GM12891 (cell line): ENCODE measurements around the gene TMEM170B.

ENCODE experiments used
- POLR2A ChIP-seq: IDR thresholded peaks from 2 replicates; pipeline ENCODE4 v1.6.1; 2011; ENCODE audit warnings: low read depth, low read length, control low read depth
- POLR2AphosphoS5 ChIP-seq: IDR thresholded peaks from 2 replicates; pipeline ENCODE4 v1.6.1; 2011; ENCODE audit warnings: low read depth, low read length, control low read depth
- SPI1 ChIP-seq: IDR thresholded peaks from 2 replicates; pipeline ENCODE4 v1.6.1; 2011; ENCODE audit warnings: low read depth, low read length, control low read depth
- TAF1 ChIP-seq: IDR thresholded peaks from 2 replicates; pipeline ENCODE4 v1.6.1; 2011; ENCODE audit warnings: low read depth, low read length, control low read depth

DNA sequence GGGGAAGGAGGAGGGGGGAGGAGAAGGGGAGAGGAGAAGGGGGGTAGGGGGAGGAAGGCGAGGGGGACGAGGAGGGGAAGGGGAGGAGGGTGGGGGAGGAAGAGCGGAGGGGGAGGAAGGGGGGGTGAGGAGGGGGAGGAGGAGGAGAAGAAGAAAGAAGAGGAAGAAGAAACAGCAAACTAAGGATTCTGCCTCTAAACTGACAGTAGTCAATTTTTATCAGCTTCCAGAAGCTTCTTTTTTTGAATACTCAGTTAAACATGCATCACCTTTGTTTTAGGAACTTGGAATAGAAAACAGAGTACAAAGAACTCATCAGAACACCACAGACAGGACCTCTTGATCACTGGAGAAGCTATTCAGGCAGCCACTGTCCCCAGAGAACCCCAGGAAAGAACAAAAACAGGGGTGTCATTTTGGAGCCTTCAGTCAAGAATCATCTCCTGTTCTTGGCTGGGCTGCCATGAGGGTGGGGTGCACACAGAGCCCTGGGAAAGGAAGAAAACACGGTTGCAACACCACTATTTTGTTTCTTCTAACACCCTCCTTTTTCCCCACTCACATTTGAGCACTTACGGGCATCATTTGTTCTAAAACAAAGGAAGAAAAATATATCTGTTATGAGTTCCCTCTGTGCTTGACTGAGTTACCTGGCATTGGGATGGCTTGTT lies 67.4 kb downstream of the TMEM170B start:
- no peak for TF ChIP-seq POLR2A
- TF ChIP-seq SPI1, result no peak
- TF ChIP-seq TAF1, result no peak
- no peak for TF ChIP-seq POLR2AphosphoS5
